OCI-M1 (cell line): ENCODE measurements around the gene GTSF1L.
A peak's percentile ranks its signal among the peaks of the same experiment; 100 is the strongest.
"Not testable (repeated sequence)": the region's sequence is repeated elsewhere in the genome, so short reads cannot be mapped to it uniquely, and the experiment has no call there.

Experiments
- DNase-seq: peaks from one replicate; lab custom pipeline; 2025; lab: John Stamatoyannopoulos, UW

GTSF1L gene

GRCh38 chr20:43726811-43727338 is at the start of gene GTSF1L:
Gene GTSF1L (minus strand): TSS chr20:43727002. CDS start chr20:43726694, 308 bp downstream.
- no peak for DNase-seq

GRCh38 chr20:43774754-43775153 is 48.0 kb upstream of the GTSF1L start:
- DNase-seq: no peak

- no peak for DNase-seq
Observed at GRCh38 chr20:43771503-43772190, 44.8 kb upstream of the GTSF1L start.

- no peak for DNase-seq
Observed at GRCh38 chr20:43770342-43770741, 43.5 kb upstream of the GTSF1L start.

- DNase-seq: no peak
Observed at GRCh38 chr20:43767686-43768474, 41.1 kb upstream of the GTSF1L start.

GRCh38 chr20:43766917-43767316 is 40.1 kb upstream of the GTSF1L start:
- no peak for DNase-seq

GRCh38 chr20:43766385-43766784 is 39.6 kb upstream of the GTSF1L start:
- no peak for DNase-seq

- no peak for DNase-seq
Observed at GRCh38 chr20:43765916-43766315, 39.1 kb upstream of the GTSF1L start.

- no peak for DNase-seq
Observed at GRCh38 chr20:43762911-43763310, 36.1 kb upstream of the GTSF1L start.

- DNase-seq: no peak
Observed at GRCh38 chr20:43761386-43762340, 34.9 kb upstream of the GTSF1L start.

- DNase-seq: not testable (repeated sequence)
Observed at GRCh38 chr20:43757888-43758287, 31.1 kb upstream of the GTSF1L start.

GRCh38 chr20:43755851-43756250 is 29.0 kb upstream of the GTSF1L start:
- no peak for DNase-seq

GRCh38 chr20:43755390-43755789 is 28.6 kb upstream of the GTSF1L start:
- DNase-seq: no peak

- DNase-seq: peak; percentile 91
Observed at GRCh38 chr20:43752561-43753301, 25.9 kb upstream of the GTSF1L start.

GRCh38 chr20:43752051-43752360 is 25.2 kb upstream of the GTSF1L start:
- DNase-seq: no peak

GRCh38 chr20:43751167-43752050 is 24.6 kb upstream of the GTSF1L start:
- DNase-seq: peak; percentile 19

GRCh38 chr20:43750774-43751166 is 24.0 kb upstream of the GTSF1L start:
- DNase-seq: no peak

GRCh38 chr20:43749734-43750294 is 23.0 kb upstream of the GTSF1L start:
- peak; percentile 83 for DNase-seq

- no peak for DNase-seq
Observed at GRCh38 chr20:43748274-43748673, 21.5 kb upstream of the GTSF1L start.
